Vagina (tissue), 2 donors: Measurements from ENCODE around the gene SCO1.

Source experiments
- CTCF ChIP-seq, 3 experiments: fragments of 450-650 bp in 2 of 3; fragments of 200-600 bp in 1 of 3; sonication (generic) in 1 of 3; IDR thresholded peaks; one replicate each; pipeline ENCODE4 v1.5.1; 2017 to 2019; ENCODE audit warnings: antibody characterized with exemption in 3 of 3, mild to moderate bottlenecking in 2 of 3, moderate library complexity in 2 of 3
- POLR2A ChIP-seq, 2 donors: fragments of 450-650 bp; IDR thresholded peaks; one replicate each; pipeline ENCODE4 v1.6.1; 2017; ENCODE audit warnings: antibody characterized with exemption in 2 of 2, mild to moderate bottlenecking in 2 of 2, moderate library complexity in 2 of 2

DNA sequence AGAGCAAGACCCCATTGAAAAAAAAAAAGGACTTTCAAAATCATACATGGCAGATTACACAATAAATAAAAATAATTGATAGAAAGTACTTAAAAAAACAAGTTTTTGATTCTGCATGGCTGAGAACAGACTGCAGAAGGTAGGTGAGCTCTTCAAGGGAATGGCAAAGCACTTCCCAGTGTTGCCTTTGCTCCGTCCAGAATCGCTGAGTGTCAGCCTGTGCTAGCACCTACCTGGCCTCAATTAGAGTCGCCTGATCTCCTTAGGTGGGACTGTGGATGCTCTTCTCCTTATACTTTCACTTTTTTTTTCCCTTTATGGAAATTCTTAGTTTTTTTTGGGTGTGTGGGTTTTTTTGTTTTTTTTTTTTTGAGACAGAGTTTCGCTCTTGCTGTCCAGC is 38.5 kb upstream of the SCO1 start:
- TF ChIP-seq CTCF (IDR thresholded peaks at IDR 0.05) (no peak), POLR2A (IDR thresholded peaks at IDR 0.05) (no peak)
